PC-9 (cell line): Measurements from ENCODE around the gene GLP1R. TPM values are rescaled to one million over a fixed set of nuclear protein-coding genes. Genes with fewer than 3 reads are reported as not detected.

Experiments
- BruUV-seq: library from RNA; stranded (reverse); fragments of 400-500 nt; replicated peaks from 2 replicates; lab custom pipeline; 2021; lab: Mats Ljungman, UMichigan
- CTCF ChIA-PET: fragments of 300-600 bp; sonication (Branson Sonifier 250); formaldehyde crosslinking; loops from one replicate; lab custom pipeline; 2022; ENCODE audit warnings: antibody characterized with exemption; lab: Charles Lee
- POLR2A ChIA-PET: fragments of 300-600 bp; sonication (Branson Sonifier 250); formaldehyde crosslinking; loops from one replicate; lab custom pipeline; 2022; ENCODE audit warnings: antibody characterized with exemption; ENCODE audit not compliant: unreplicated experiment; lab: Charles Lee
- DNase-seq, 2 experiments: peaks; one replicate each; pipeline versions ENCODE4 v3.0.0 to v3.0.0-alpha.2; 2015 to 2022; ENCODE audit warnings: mixed read lengths in 1 of 2
- H2AFZ ChIP-seq: fragments of 200-600 bp; sonication (generic); 2 replicates; pipeline ENCODE4 v1.8.1; 2017; ENCODE audit warnings: antibody characterized with exemption
- H3F3A ChIP-seq: fragments of 200-600 bp; sonication (generic); 2 replicates; pipeline ENCODE4 v1.8.1; 2017; ENCODE audit warnings: antibody characterized with exemption, mild to moderate bottlenecking, low read depth; ENCODE audit not compliant: insufficient read depth
- H3K27ac ChIP-seq: fragments of 200-600 bp; sonication (generic); 2 replicates; pipeline ENCODE4 v1.6.1; 2016; ENCODE audit warnings: mixed run types
- H3K27me3 ChIP-seq: fragments of 200-600 bp; sonication (generic); 2 replicates; pipeline ENCODE4 v1.6.1; 2016; ENCODE audit warnings: low read depth, mixed run types; ENCODE audit not compliant: insufficient read depth
- H3K36me3 ChIP-seq: fragments of 200-600 bp; sonication (generic); 2 replicates; pipeline ENCODE4 v1.6.1; 2016; ENCODE audit warnings: low read depth, mixed run types
- H3K4me1 ChIP-seq: fragments of 200-600 bp; sonication (generic); replicated peaks from 2 replicates; pipeline ENCODE4 v1.6.1; 2016; ENCODE audit warnings: mixed run types; ENCODE audit not compliant: insufficient read depth
- H3K4me2 ChIP-seq: fragments of 200-600 bp; sonication (generic); 2 replicates; pipeline ENCODE4 v1.6.1; 2017; ENCODE audit warnings: mixed run types
- H3K4me3 ChIP-seq: fragments of 200-600 bp; sonication (generic); 2 replicates; pipeline ENCODE4 v1.6.1; 2016; ENCODE audit warnings: mixed run types
- H3K79me2 ChIP-seq: fragments of 200-600 bp; sonication (generic); 2 replicates; pipeline ENCODE4 v1.6.1; 2017; ENCODE audit warnings: low read depth, mixed run types
- H3K9me2 ChIP-seq: fragments of 200-600 bp; sonication (generic); 2 replicates; pipeline ENCODE4 v1.8.1; 2017; ENCODE audit warnings: mild to moderate bottlenecking; ENCODE audit not compliant: insufficient read depth
- H3K9me3 ChIP-seq: fragments of 200-600 bp; sonication (generic); 2 replicates; pipeline ENCODE4 v1.8.1; 2016; ENCODE audit warnings: low read depth; ENCODE audit not compliant: insufficient read depth
- H4K20me1 ChIP-seq: fragments of 200-600 bp; sonication (generic); 2 replicates; pipeline ENCODE4 v1.8.1; 2017; ENCODE audit not compliant: insufficient read depth
- CTCF ChIP-seq: fragments of 200-600 bp; sonication (generic); conservative IDR thresholded peaks from 2 replicates; pipeline ENCODE4 v1.6.1; 2017; ENCODE audit warnings: mixed run types, antibody characterized with exemption, mild to moderate bottlenecking, moderate library complexity
- EZH2 ChIP-seq: fragments of 200-600 bp; sonication (generic); IDR thresholded peaks from 2 replicates; pipeline ENCODE4 v1.8.0; 2017; ENCODE audit warnings: antibody characterized with exemption, low read depth
- intact Hi-C: fragments of 100-400 bp; cut with micrococcal nuclease; formaldehyde crosslinking; loops from one replicate; pipeline ENCODE4 v1.10.0; 2022; ENCODE audit not compliant: unreplicated experiment
- total RNA-seq: library from RNA; stranded (reverse); gene quantifications from 2 replicates; pipeline ENCODE4 v1.2.3, GENCODE V29; 2021

The GLP1R gene
- total RNA-seq, 1 experiment from 2014 or later, result not detected

- Histone ChIP-seq H2AFZ (no peak overlapping the region), H3K27ac (no peak overlapping the region), H3F3A (no peaks in the 10 kb centered on the region), H3K9me3 (no peaks in the 10 kb centered on the region), H3K4me3 (no peak overlapping the region), H3K4me1 (no peaks in the 10 kb centered on the region), H3K4me2 (no peak overlapping the region), H3K36me3 (no peaks in the 10 kb centered on the region), H3K79me2 (no peaks in the 10 kb centered on the region), H4K20me1 (no peaks in the 10 kb centered on the region), H3K27me3 (peaks cover 95% of the 10 kb centered on the region), H3K9me2 (no peaks in the 10 kb centered on the region)
- no TSS peak for BruUV-seq
- intact Hi-C loops, result no loop called here
- no peak for TF ChIP-seq CTCF
- no peak for TF ChIP-seq EZH2
- no peak for DNase-seq
- ChIA-PET CTCF (no interaction called here), POLR2A (no interaction called here)
Measured at GRCh38 chr6:39072830-39073229, 24.2 kb downstream of the GLP1R start.

- no peak for DNase-seq
- no peak overlapping the region for H3K4me2 ChIP-seq
- no peak for TF ChIP-seq EZH2
- no peak for TF ChIP-seq CTCF
- POLR2A ChIA-PET, result no interaction called here
- no peak overlapping the region for H3K27ac ChIP-seq
- intact Hi-C loops, result no loop called here
- H3K9me3 ChIP-seq, result no peaks in the 10 kb centered on the region
- H3K9me2 ChIP-seq, result no peaks in the 10 kb centered on the region
- H2AFZ ChIP-seq, result no peak overlapping the region
- BruUV-seq, result no TSS peak
- H3K79me2 ChIP-seq, result no peaks in the 10 kb centered on the region
- no peaks in the 10 kb centered on the region for H3K4me1 ChIP-seq
- no peaks in the 10 kb centered on the region for H3F3A ChIP-seq
- no peaks in the 10 kb centered on the region for H4K20me1 ChIP-seq
- no peak overlapping the region for H3K4me3 ChIP-seq
- CTCF ChIA-PET, result no interaction called here
- H3K36me3 ChIP-seq, result no peaks in the 10 kb centered on the region
- peaks cover 92% of the 10 kb centered on the region for H3K27me3 ChIP-seq
Measured at GRCh38 chr6:39073471-39074355, 25.1 kb downstream of the GLP1R start.

DNA sequence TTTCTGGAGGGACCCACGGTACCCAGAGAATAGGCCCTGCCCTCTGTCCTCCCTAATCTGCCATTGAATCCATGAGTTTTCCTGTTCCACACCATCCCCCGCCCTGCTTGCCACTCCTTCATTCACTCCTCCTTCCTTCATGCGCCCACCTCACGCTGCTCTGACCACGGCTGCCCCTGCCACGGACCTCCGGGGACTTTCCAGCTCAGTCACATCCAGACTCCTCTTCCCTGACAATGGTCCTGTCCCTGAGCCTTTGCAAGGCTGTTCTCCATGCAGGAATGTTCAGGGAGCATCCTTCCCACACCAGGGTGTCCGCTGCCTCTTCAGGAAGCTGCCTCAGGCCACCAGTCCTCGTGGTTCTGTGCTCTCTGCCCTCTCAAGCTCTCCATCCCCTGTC is 25.9 kb downstream of the GLP1R start:
- intact Hi-C loops, result no loop called here
- Histone ChIP-seq H3K9me2 (no peaks in the 10 kb centered on the region), H3K27ac (no peak overlapping the region), H3K79me2 (no peaks in the 10 kb centered on the region), H3K4me1 (no peaks in the 10 kb centered on the region), H2AFZ (no peak overlapping the region), H3K4me2 (no peak overlapping the region), H4K20me1 (no peaks in the 10 kb centered on the region), H3F3A (no peaks in the 10 kb centered on the region), H3K27me3 (peaks cover 92% of the 10 kb centered on the region), H3K9me3 (no peaks in the 10 kb centered on the region), H3K36me3 (no peaks in the 10 kb centered on the region), H3K4me3 (no peak overlapping the region)
- BruUV-seq, result no TSS peak
- POLR2A ChIA-PET, result no interaction called here
- CTCF ChIA-PET, result no interaction called here
- DNase-seq, result no peak
- TF ChIP-seq CTCF, result no peak
- no peak for TF ChIP-seq EZH2
